GM21367 (cell line): Measurements from ENCODE around the gene GLT1D1.

Source experiments
- ATAC-seq: cut with Tn5 transposase; IDR thresholded peaks from one replicate; pipeline ENCODE4 v1.9.1; 2021; ENCODE audit not compliant: unreplicated experiment

GLT1D1 gene

GRCh38 chr12:128852026-128852698 lies 1.1 kb upstream of the GLT1D1 start:
- no peak for ATAC-seq

- no peak for ATAC-seq
These were observed 421 bp downstream of the GLT1D1 start for GRCh38 chr12:128853600-128854197.

GRCh38 chr12:128856035-128856790 lies 2.9 kb downstream of the GLT1D1 start:
- no peak for ATAC-seq

DNA sequence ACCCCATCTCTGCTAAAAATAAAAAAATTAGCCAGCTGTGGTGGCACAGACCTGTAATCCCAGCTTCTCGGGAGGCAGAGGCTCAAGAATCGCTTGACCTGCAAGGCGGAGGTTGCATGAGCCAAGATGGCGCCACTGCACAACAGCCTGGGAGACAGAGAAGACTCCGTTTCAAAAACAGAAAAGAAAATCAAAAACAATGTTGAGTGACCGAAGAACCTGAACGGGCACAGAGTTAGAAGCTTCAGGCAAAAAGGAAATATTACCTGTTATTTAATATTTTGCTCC lies 3.5 kb downstream of the GLT1D1 start:
- no peak for ATAC-seq

DNA sequence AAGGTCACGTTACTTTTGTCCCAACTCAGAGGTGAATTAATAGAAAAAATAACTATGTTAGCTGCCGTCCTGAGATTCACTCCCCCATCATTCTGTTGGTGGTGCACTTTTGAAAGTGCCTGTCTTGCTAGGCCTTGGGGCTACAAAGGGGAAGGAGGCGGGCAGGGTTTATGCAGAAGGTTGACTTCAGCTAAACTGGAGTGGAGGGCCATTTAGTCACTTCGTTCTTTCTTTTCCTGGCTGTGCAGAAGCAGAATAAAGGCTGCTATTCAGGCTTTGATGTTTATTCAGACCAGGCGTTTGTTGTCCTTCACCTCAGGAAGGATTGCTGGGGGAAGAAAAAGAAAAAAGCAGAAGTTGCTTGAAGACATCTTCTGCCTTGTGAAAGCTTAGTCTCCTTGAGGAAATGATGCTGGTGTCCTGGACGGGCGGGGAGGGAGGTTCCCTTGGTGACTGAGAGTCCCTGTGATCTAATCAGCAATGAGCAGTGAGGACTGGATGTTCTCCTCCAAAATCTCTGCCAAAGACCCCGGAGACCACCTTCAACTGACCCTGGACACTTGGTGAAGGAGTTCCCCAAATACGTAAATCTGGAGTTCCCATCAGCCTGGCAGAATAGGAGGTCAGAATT lies 4.0 kb downstream of the GLT1D1 start:
- ATAC-seq, result no peak

GRCh38 chr12:128859311-128859710 lies 6.0 kb downstream of the GLT1D1 start:
- no peak for ATAC-seq

GRCh38 chr12:128861226-128862016 lies 8.1 kb downstream of the GLT1D1 start:
- no peak for ATAC-seq

DNA sequence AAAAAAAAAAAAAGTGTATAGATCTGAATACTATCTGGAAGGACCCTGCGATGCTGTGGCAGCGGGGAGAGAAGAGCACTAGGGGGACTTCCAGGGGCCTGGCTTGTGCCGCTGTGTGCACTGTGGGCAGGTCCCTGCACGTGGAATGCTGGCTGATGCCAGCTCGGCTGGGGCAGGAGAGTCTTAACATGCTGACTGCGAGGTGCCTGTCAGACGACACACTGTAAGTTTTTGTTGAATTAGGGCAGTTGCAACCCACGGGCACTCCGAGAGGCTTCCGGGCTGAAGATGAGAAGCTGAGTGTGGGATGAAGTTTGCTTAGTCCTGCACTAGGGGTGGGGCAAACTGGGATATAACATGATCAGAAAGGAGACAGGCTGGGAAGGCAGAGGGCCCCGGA lies 10.7 kb downstream of the GLT1D1 start:
- ATAC-seq, result no peak

DNA sequence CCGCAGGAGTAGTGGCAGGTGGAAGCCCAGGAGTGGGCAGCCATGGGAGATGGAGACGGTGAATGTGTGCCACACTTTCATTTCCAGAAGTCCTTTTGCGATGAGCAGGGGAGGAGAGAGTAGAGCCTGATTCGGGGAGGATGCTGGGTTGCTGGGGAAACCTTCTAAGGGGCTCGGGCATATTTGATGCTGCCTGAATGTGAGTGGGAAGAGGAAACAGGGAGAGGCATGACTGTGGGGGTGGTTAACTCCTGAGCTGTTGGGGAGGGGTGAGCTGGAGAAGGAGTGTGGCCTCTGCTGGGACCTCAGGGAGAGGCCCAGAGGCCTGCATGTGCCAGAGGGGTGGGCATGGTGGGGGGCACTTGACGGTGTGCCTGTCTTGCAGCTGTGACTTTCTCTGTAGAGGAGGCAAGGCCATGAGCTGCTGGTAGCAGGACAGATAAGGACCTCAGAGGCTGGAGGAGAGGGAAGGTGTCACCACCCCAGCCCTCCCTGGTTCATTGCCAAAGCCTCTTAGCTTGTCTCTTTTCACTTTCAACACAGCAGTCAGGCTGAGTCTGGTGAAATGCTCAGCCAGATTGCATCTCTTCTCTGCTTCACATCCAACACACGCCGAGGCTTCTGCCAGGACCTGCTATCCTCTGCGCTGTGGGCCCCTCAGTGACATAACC lies 11.4 kb downstream of the GLT1D1 start:
- ATAC-seq, result no peak

DNA sequence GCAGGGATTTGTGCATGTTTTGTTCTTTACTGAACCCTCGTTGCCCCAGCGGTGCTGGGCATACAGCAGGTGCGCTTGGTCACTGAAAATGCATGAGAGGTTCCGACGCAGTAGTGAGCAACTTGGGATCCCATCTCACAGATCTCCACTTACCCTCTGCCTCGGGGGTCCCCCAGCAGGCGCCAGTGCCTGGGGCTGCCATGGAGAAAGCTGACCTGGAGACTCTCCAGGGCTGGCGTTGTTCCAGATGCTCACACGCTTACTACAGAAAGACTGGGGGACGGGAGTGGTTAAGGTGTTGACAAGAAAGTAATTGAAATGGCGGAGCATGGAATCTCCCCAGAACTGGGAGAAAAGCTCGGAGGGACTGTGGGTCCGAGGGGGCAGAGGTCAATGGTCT lies 14.2 kb downstream of the GLT1D1 start:
- no peak for ATAC-seq

- ATAC-seq, result no peak
These were observed 18.2 kb downstream of the GLT1D1 start for GRCh38 chr12:128871516-128871892.

- no peak for ATAC-seq
These were observed 19.0 kb downstream of the GLT1D1 start for GRCh38 chr12:128872303-128872702.

- no peak for ATAC-seq
These were observed 23.3 kb downstream of the GLT1D1 start for GRCh38 chr12:128876559-128876958.

GRCh38 chr12:128879898-128880764 lies 26.9 kb downstream of the GLT1D1 start:
- ATAC-seq, result no peak

GRCh38 chr12:128891856-128892255 lies 38.6 kb downstream of the GLT1D1 start:
- no peak for ATAC-seq

DNA sequence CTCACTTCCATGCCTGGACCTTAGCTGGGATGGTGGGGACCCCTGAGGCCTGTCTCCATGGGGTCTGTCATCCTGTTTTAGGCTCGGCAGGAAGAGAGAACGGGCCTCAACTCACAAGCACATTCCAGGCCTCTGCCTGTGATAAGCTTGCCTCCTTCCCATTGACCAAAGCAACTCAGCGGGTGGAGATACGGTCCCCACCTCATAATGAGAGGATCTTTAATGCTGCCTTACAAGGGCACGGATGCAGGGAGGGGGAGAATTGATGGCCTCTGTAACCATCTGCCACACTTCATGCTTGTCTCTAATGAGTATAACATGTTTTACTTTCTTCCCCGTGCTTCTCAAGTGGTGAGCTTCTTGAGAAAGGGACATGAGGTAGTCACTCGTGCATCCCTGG lies 50.0 kb downstream of the GLT1D1 start:
- no peak for ATAC-seq

DNA sequence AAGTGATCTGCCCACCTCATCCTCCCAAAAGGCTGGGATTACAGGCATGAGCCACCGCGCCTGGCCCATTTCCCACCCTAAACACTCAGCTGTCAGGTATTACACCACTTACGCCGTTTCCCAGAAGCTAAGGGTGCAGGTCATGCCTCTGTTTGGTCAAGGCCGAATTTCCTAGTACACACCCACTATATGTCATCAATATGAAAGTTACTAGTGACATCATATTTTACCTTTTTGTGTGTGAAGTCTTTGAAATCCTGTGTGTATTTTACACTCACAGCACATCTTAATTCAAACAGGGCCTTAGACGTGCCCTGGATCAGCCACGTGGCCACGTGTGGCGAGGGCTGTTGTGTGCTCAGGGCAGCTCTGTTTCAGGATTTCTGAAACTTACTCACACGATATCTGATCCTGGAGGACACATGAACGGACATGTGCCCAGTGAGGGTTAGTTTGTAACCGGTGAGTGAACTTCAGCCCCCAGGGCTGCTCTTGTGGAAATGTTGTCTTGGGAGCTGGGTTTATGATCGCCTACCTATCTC lies 51.8 kb downstream of the GLT1D1 start:
- ATAC-seq, result no peak

DNA sequence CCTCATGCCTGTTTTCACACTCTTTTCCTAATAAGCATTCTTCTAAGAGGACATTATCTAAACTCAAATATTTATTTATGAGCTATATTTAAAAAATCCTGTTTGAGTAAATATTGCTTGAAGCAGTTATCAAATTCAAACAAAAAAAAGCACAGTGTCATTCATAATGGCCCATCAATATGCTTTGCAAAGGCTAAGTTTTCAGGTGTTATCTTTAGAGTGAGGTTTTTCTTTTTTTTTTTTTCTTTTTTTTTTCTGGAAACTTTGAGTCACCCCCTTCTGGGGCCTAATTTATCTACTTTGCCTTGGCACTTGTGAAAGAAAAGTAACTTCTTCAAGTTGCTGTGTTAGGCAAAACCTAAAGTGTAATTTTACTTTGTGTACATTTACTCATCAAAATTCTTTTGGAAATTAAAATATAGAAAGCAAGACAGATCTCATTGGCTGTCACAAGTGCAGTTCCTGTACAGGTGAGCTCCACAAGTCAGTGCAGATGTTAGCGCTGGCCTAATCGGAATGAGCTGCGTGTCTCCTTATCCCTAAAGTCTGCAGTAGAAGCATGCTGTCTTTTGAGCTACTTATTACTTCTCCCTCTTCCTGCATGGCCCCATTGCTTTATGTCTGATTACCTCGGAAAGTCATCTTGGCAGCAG lies 53.3 kb downstream of the GLT1D1 start:
- no peak for ATAC-seq

GRCh38 chr12:128908254-128908653 lies 55.0 kb downstream of the GLT1D1 start:
- no peak for ATAC-seq
